VCaP (cell line): ENCODE measurements around the gene MAEA.
"Not testable (repeated sequence)": the region's sequence is repeated elsewhere in the genome, so short reads cannot be mapped to it uniquely, and the experiment has no call there.

Experiments used
- H3K27ac ChIP-seq: fragments of 450-650 bp; 2 replicates; pipeline ENCODE4 v1.5.1; 2017
- TF ChIP-seq, protein P1 (sequence below): fragments of 450-650 bp; conservative IDR thresholded peaks from 2 replicates; pipeline ENCODE4 v1.5.1; 2017; ENCODE audit warnings: mild to moderate bottlenecking, moderate library complexity

The MAEA gene

DNA sequence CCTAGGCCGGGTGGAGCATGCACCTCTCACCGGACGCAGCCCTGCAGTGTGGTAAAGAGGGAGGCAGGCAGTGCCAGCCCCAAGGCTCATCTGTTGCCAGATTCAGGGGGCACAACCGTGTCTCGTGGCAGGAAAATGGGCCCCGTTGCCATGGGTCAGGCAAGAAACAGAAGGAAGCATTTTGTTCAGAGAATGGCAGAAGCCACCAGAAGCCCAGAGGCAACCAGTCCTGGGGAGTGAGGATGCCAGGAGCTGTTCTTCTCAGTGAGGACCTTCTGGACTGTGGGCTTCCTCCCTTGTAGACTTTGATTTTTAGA lies 44.8 kb downstream of the MAEA start:
- no peak overlapping the region for H3K27ac ChIP-seq
- TF ChIP-seq, protein P1, sequence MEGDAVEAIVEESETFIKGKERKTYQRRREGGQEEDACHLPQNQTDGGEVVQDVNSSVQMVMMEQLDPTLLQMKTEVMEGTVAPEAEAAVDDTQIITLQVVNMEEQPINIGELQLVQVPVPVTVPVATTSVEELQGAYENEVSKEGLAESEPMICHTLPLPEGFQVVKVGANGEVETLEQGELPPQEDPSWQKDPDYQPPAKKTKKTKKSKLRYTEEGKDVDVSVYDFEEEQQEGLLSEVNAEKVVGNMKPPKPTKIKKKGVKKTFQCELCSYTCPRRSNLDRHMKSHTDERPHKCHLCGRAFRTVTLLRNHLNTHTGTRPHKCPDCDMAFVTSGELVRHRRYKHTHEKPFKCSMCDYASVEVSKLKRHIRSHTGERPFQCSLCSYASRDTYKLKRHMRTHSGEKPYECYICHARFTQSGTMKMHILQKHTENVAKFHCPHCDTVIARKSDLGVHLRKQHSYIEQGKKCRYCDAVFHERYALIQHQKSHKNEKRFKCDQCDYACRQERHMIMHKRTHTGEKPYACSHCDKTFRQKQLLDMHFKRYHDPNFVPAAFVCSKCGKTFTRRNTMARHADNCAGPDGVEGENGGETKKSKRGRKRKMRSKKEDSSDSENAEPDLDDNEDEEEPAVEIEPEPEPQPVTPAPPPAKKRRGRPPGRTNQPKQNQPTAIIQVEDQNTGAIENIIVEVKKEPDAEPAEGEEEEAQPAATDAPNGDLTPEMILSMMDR: no peak

DNA sequence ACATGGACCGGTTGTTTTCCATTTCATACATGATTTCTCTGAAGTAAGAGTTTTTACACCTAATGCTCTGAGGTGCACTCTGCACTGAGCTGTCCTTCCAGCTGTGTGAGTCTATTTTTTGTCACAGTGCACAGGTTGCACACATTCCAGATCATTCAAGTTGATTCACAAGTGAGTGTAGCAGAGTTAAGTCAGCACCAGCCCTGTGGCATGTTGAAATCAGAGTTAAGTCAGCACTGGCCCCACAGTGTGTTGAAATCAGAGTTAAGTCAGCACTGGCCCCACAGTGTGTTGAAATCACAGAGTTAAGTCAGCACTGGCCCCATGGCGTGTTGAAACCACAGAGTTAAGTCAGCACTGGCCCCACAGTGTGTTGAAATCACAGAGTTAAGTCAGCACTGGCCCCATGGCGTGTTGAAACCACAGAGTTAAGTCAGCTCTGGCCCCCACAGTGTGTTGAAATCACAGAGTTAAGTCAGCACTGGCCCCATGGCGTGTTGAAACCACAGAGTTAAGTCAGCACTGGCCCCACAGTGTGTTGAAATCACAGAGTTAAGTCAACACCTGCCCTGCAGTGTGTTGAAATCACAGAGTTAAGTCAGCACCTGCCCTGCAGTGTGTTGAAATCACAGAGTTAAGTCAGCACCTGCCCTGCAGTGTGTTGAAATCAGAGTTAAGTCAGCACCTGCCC lies 45.6 kb downstream of the MAEA start:
- not testable (repeated sequence) for H3K27ac ChIP-seq

DNA sequence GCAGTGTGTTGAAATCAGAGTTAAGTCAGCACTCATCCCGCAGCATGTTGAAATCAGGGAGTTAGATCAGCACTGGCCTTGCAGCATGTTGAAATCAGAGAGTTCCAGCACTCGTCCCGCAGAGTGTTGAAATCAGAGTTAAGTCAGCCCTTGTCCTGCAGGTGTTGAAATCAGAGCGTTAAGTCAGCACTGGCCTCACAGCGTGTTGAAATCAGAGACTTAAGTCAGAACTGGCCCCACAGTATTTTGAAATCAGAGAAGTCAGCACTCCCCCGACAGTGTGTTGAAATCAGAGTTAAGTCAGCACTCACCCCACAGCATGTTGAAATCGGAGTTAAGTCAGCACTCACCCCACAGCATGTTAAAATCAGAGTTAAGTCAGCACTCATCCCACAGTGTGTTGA lies 46.4 kb downstream of the MAEA start:
- H3K27ac ChIP-seq: no peak overlapping the region
- TF ChIP-seq, protein P1: no peak

DNA sequence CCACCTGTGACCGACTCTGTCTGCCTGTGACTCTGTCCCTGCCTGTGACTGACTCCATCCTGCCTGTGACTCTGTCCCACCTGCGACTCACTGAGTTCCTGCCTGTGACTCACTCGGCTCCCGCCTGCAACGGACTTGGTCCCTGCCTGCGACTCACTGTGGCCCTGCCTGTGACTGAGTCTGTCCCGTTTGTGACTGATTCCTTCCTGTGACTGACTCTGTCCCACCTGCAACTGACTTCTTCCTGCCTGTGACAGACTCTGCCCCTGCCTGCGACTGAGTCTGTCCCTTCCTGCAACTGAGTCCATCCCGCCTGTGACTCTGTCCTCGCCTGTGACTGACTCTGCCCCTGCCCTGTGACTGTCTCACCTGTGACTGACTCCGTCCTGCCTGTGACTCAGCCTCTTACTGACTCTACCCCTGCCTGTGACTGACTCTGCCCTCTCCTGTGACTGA lies 47.7 kb downstream of the MAEA start:
- no peak overlapping the region for H3K27ac ChIP-seq
- TF ChIP-seq, protein P1: no peak

DNA sequence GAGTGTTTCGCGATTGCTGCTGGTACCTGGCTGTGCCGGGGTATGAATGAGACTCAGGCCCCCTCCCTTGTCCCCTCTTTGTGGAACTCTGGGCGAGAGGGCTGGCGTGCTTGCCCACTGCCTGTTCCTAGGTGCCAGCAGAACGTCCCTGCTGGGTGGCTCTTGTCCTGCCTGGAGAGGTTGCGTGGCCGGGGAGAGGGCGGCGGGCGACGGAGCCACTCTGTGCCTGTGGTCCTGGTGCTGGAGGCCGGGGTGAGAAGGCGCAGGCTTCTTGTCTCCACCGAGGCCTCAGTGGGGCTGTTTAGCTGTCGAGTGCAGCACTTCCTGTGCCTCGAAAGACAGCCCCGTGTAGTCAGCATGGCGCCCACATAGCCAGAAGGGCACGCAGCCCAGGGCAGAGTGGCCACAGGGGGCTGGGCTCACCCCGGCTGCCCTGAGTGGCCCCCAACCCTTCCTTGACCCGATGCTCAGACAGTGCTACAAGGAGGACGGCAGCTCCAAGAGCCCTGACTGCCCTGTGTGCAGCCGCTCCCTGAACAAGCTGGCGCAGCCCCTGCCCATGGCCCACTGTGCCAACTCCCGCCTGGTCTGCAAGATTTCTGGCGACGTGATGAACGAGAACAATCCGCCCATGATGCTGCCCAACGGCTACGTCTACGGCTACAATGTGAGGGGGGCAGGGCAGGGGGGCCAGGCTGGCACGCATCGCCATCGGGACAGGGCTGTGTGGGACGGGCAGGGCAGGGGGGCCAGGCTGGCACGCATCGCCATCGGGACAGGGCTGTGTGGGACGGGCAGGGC lies 48.5 kb downstream of the MAEA start:
- no peak overlapping the region for H3K27ac ChIP-seq
- TF ChIP-seq, protein P1: no peak

DNA sequence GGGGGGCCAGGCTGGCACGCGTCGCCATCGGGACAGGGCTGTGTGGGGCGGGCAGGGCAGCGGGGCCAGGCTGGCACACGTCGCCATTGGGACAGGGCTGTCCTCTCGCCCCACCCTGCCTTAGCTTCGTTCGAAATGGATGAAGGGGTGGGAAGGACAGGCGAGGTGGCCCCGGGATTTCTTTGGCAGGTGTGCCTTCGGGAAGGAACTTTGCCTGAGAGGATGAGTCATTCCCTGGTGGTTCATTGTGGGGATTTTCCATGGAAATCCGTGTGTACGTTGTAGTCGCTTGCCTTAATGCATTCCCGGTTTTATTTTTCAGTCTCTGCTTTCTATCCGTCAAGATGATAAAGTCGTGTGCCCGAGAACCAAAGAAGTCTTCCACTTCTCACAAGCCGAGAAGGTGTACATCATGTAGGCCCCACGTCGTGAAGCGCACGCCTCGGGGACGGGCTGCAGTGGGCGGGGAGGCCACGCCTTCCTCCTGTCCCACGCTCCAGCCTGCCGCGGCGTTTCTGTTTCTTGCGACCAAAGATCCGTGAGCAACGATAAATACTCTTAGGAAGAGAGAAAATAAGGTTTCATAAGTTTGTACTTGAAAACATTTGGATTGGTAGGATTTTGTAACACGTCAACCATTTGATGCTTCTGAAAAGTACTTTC lies 49.2 kb downstream of the MAEA start:
- no peak overlapping the region for H3K27ac ChIP-seq
- TF ChIP-seq, protein P1: no peak

DNA sequence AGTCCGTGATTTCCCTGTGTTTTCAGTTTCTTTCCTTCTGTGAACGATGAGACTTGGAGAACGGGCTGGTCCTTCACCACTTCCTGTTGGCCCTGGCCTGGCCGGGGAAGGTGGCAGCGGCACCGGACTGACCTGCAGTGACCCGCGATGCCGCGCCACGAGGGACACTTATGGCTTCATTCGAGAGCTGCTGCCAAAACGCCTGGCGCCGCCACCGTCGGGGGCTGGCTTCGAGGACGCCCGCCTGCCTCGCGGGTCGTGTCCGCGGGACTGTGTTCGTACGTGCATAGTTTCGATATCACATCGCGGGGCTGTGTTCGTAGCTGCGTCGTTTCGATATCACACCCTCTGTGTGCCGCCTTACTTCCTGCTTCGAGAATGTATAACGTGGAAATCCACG lies 49.8 kb downstream of the MAEA start:
- TF ChIP-seq, protein P1: no peak
- no peak overlapping the region for H3K27ac ChIP-seq
